IMR-90 (cell line): ENCODE data around the gene RBP4. TPM values are rescaled to one million over a fixed set of nuclear protein-coding genes. Genes with fewer than 3 reads are reported as not detected.

Source experiments
- ATAC-seq: fragments of 200-7000 bp; cut with Tn5 transposase; 2 replicates; pipeline ENCODE4 v1.9.1; 2020; ENCODE audit warnings: low read depth, mild to moderate bottlenecking, moderate library complexity
- BruUV-seq: library from RNA; stranded (reverse); fragments of 400-500 nt; replicated peaks from 2 replicates; lab custom pipeline; 2021; lab: Mats Ljungman, UMichigan
- CTCF ChIA-PET: fragments of 300-600 bp; formaldehyde crosslinking; extraction: SDS; loops from one replicate; lab custom pipeline; 2021; ENCODE audit warnings: antibody characterized with exemption; lab: Yijun Ruan, JAX
- POLR2A ChIA-PET: fragments of 300-600 bp; sonication (Branson Sonifier 250); formaldehyde crosslinking; loops from one replicate; lab custom pipeline; 2022; ENCODE audit warnings: antibody characterized with exemption; ENCODE audit not compliant: unreplicated experiment; lab: Charles Lee
- DNase-seq: peaks from one replicate; pipeline ENCODE4 v3.0.0; 2013
- H2AFZ ChIP-seq: replicated peaks from 2 replicates; pipeline ENCODE3; 2013; ENCODE audit warnings: low read length, mild to moderate bottlenecking; ENCODE audit not compliant: poor library complexity
- H2AK5ac ChIP-seq: 2 replicates; pipeline ENCODE4 v1.6.1; 2013; ENCODE audit warnings: low read depth, low read length, inconsistent platforms
- H2AK9ac ChIP-seq: replicated peaks from 2 replicates; pipeline ENCODE3; 2013; ENCODE audit warnings: mild to moderate bottlenecking, low read depth, low read length, moderate library complexity; ENCODE audit not compliant: poor library complexity
- H2BK120ac ChIP-seq: 2 replicates; pipeline ENCODE4 v1.6.1; 2013; ENCODE audit warnings: low read depth, low read length, inconsistent platforms
- H2BK15ac ChIP-seq: 3 replicates; pipeline ENCODE4 v1.6.1; 2013; ENCODE audit warnings: low read depth, low read length, inconsistent platforms
- H2BK20ac ChIP-seq: 2 replicates; pipeline ENCODE4 v1.6.1; 2013; ENCODE audit warnings: low read depth, mild to moderate bottlenecking, inconsistent platforms, low read length, moderate library complexity
- H2BK5ac ChIP-seq: 2 replicates; pipeline ENCODE4 v1.6.1; 2013; ENCODE audit warnings: mild to moderate bottlenecking, low read depth, low read length, inconsistent platforms; ENCODE audit not compliant: poor library complexity, severe bottlenecking
- H3K14ac ChIP-seq: replicated peaks from 2 replicates; pipeline ENCODE4 v1.6.1; 2013; ENCODE audit warnings: low read depth, low read length, inconsistent platforms
- H3K18ac ChIP-seq: 2 replicates; pipeline ENCODE4 v1.6.1; 2013; ENCODE audit warnings: low read depth, low read length, control low read depth
- H3K23ac ChIP-seq: 2 replicates; pipeline ENCODE4 v1.6.1; 2013; ENCODE audit warnings: low read depth, low read length, inconsistent platforms
- H3K27ac ChIP-seq: 2 replicates; pipeline ENCODE4 v1.5.1; 2013; ENCODE audit warnings: mild to moderate bottlenecking, control low read depth, low read length; ENCODE audit not compliant: insufficient read depth
- H3K27me3 ChIP-seq: 2 replicates; pipeline ENCODE4 v1.6.1; 2013; ENCODE audit warnings: low read length; ENCODE audit not compliant: control insufficient read depth, insufficient read depth
- H3K36me3 ChIP-seq: 2 replicates; pipeline ENCODE4 v1.6.1; 2013; ENCODE audit warnings: low read length, mixed read lengths; ENCODE audit not compliant: control insufficient read depth, insufficient read depth
- H3K4ac ChIP-seq: 2 replicates; pipeline ENCODE4 v1.6.1; 2013; ENCODE audit warnings: low read depth, low read length, inconsistent platforms
- H3K4me1 ChIP-seq: 2 replicates; pipeline ENCODE4 v1.6.1; 2013; ENCODE audit warnings: low read length, mixed read lengths; ENCODE audit not compliant: control insufficient read depth, insufficient read depth
- H3K4me2 ChIP-seq: 2 replicates; pipeline ENCODE4 v1.6.1; 2013; ENCODE audit warnings: low read depth, mild to moderate bottlenecking, control low read depth, low read length, moderate library complexity
- H3K4me3 ChIP-seq: 2 replicates; pipeline ENCODE4 v1.5.1; 2013; ENCODE audit warnings: low read depth, mild to moderate bottlenecking, control low read depth, low read length, moderate library complexity; ENCODE audit not compliant: insufficient read depth
- H3K56ac ChIP-seq: 2 replicates; pipeline ENCODE4 v1.6.1; 2013; ENCODE audit warnings: low read length, inconsistent platforms; ENCODE audit not compliant: insufficient read depth; ENCODE audit errors: extremely low read depth
- H3K79me1 ChIP-seq, 2 experiments: 2 replicates each; pipeline ENCODE4 v1.6.1; 2013; ENCODE audit warnings: low read length in 2 of 2, inconsistent platforms in 1 of 2, low read depth in 1 of 2
- H3K9ac ChIP-seq: 2 replicates; pipeline ENCODE4 v1.6.1; 2013; ENCODE audit warnings: low read depth, low read length, control low read depth
- H3K9me1 ChIP-seq: 2 replicates; pipeline ENCODE4 v1.6.1; 2013; ENCODE audit warnings: low read length, inconsistent platforms; ENCODE audit not compliant: insufficient read depth
- H3K9me3 ChIP-seq: 2 replicates; pipeline ENCODE4 v1.6.1; 2013; ENCODE audit warnings: low read length; ENCODE audit not compliant: control insufficient read depth, insufficient read depth
- H4K20me1 ChIP-seq: 2 replicates; pipeline ENCODE4 v1.6.1; 2013; ENCODE audit warnings: low read length, inconsistent platforms; ENCODE audit not compliant: insufficient read depth
- H4K5ac ChIP-seq: 2 replicates; pipeline ENCODE4 v1.6.1; 2013; ENCODE audit warnings: mild to moderate bottlenecking, low read depth, low read length, control low read depth
- H4K8ac ChIP-seq, 2 experiments: 2 replicates each; pipeline ENCODE4 v1.6.1; 2013; ENCODE audit warnings: low read depth in 2 of 2, low read length in 2 of 2, control low read depth in 1 of 2, inconsistent platforms in 1 of 2
- H4K91ac ChIP-seq: 2 replicates; pipeline ENCODE4 v1.6.1; 2013; ENCODE audit warnings: low read depth, low read length, inconsistent platforms; ENCODE audit not compliant: insufficient read depth
- BHLHE40 ChIP-seq: fragments of 150-350 bp; IDR thresholded peaks from 2 replicates; pipeline ENCODE4 v1.6.1; 2016; ENCODE audit warnings: mild to moderate bottlenecking, low read depth, low read length
- CEBPB ChIP-seq: IDR thresholded peaks from 2 replicates; pipeline ENCODE4 v1.6.1; 2012; ENCODE audit warnings: low read depth, low read length, improper control_type of control experiment
- CHD1 ChIP-seq: IDR thresholded peaks from 2 replicates; pipeline ENCODE4 v1.6.1; 2012; ENCODE audit warnings: low read depth, low read length, improper control_type of control experiment
- FOS ChIP-seq: fragments of 150-350 bp; IDR thresholded peaks from 2 replicates; pipeline ENCODE4 v1.6.1; 2016; ENCODE audit warnings: low read depth, low read length
- MAFK ChIP-seq: IDR thresholded peaks from 2 replicates; pipeline ENCODE4 v1.6.1; 2012; ENCODE audit warnings: low read depth, low read length, improper control_type of control experiment
- MAZ ChIP-seq: IDR thresholded peaks from 2 replicates; pipeline ENCODE4 v1.6.1; 2012; ENCODE audit warnings: low read depth, mild to moderate bottlenecking, low read length, improper control_type of control experiment, moderate library complexity, borderline replicate concordance
- MXI1 ChIP-seq: IDR thresholded peaks from 2 replicates; pipeline ENCODE4 v1.6.1; 2012; ENCODE audit warnings: low read depth, mild to moderate bottlenecking, low read length, moderate library complexity, borderline replicate concordance
- NFE2L2 ChIP-seq: fragments of 150-350 bp; IDR thresholded peaks from 2 replicates; pipeline ENCODE4 v1.6.1; 2016; ENCODE audit warnings: low read depth, mild to moderate bottlenecking, low read length
- POLR2A ChIP-seq: IDR thresholded peaks from 2 replicates; pipeline ENCODE4 v1.6.1; 2012; ENCODE audit warnings: mild to moderate bottlenecking, low read depth, low read length
- RAD21 ChIP-seq: IDR thresholded peaks from 2 replicates; pipeline ENCODE4 v1.6.1; 2012; ENCODE audit warnings: low read length, improper control_type of control experiment
- RCOR1 ChIP-seq: IDR thresholded peaks from 2 replicates; pipeline ENCODE4 v1.6.1; 2012; ENCODE audit warnings: mild to moderate bottlenecking, low read length, improper control_type of control experiment; ENCODE audit not compliant: insufficient replicate concordance
- RFX5 ChIP-seq: IDR thresholded peaks from 2 replicates; pipeline ENCODE4 v1.8.0; 2012; ENCODE audit warnings: low read depth, mild to moderate bottlenecking, low read length, moderate library complexity
- SMC3 ChIP-seq: fragments of 150-350 bp; IDR thresholded peaks from 2 replicates; pipeline ENCODE4 v1.6.1; 2016; ENCODE audit warnings: low read depth, mild to moderate bottlenecking, antibody characterized with exemption, low read length, moderate library complexity
- USF2 ChIP-seq: fragments of 150-350 bp; IDR thresholded peaks from 2 replicates; pipeline ENCODE4 v1.6.1; 2017; ENCODE audit warnings: mild to moderate bottlenecking, antibody characterized with exemption, low read length, low read depth
- WGBS, 2 experiments: methylation state at CpG; one replicate each; pipeline versions ENCODE4 v1.1.5 to v1.1.7; 2013; ENCODE audit warnings: missing lambda C conversion rate in 2 of 2; ENCODE audit not compliant: insufficient read length in 1 of 2; ENCODE audit errors: extremely low coverage in 2 of 2; 5-methylcytosine and 5-hydroxymethylcytosine counted together
- dilution Hi-C: fragments of 300-500 bp; cut with HindIII; formaldehyde crosslinking; loops from one replicate; pipeline ENCODE4 v1.14.3; 2018; ENCODE audit warnings: low sequenced_read_pairs; ENCODE audit not compliant: unreplicated experiment
- in situ Hi-C: fragments of 300-500 bp; cut with MboI; formaldehyde crosslinking; loops from 3 replicates; pipeline ENCODE4 v1.14.3; 2019; ENCODE audit warnings: low sequenced_read_pairs, inconsistent platforms, mixed read lengths
- intact Hi-C: fragments of 100-400 bp; cut with micrococcal nuclease; formaldehyde crosslinking; loops from 2 replicates; pipeline ENCODE4 v1.10.0; 2022
- polyA plus RNA-seq, 3 experiments: library from polyadenylated mRNA; depleted of rRNA; stranded (reverse); fragments of >200 nt; gene quantifications; 2 replicates each; pipeline ENCODE4 v1.2.3, GENCODE V29; 2012; ENCODE audit warnings: low replicate concordance in 1 of 3
- total RNA-seq: library from RNA; depleted of rRNA; stranded (reverse); fragments of >200 nt; gene quantifications from 2 replicates; pipeline ENCODE4 v1.2.3, GENCODE V29; 2012
- TF ChIP-seq, protein P1 (sequence below): fragments of 150-350 bp; IDR thresholded peaks from 2 replicates; pipeline ENCODE4 v1.6.1; 2016; ENCODE audit warnings: low read depth, mild to moderate bottlenecking, low read length, moderate library complexity, borderline replicate concordance
- TF ChIP-seq, protein P2 (sequence below): conservative IDR thresholded peaks from 2 replicates; pipeline ENCODE4 v1.5.1; 2012; ENCODE audit warnings: mild to moderate bottlenecking, low read depth, low read length, improper control_type of control experiment

Gene RBP4
- total and polyA plus RNA-seq, 2 of the 4 experiments (the other 2 are of a cell fraction), result not detected

- no TSS peak for BruUV-seq
- Histone ChIP-seq H3K4me1 (no peaks in the 10 kb centered on the region), H4K91ac (no peak overlapping the region), H3K4me3 (no peak overlapping the region), H3K27ac (no peak overlapping the region), H3K9me3 (no peaks in the 10 kb centered on the region), H2AK5ac (no peak overlapping the region), H3K14ac (no peak overlapping the region), H4K5ac (no peak overlapping the region), H2AK9ac (no peak overlapping the region), H3K79me1 (no peaks in the 10 kb centered on the region), H3K23ac (no peak overlapping the region), H3K9me1 (no peaks in the 10 kb centered on the region), H3K18ac (no peak overlapping the region), H3K36me3 (no peaks in the 10 kb centered on the region), H2BK20ac (no peak overlapping the region), H4K8ac (no peak overlapping the region), H3K9ac (no peak overlapping the region), H4K20me1 (no peaks in the 10 kb centered on the region), H3K56ac (no peak overlapping the region), H2BK120ac (no peak overlapping the region), H2BK15ac (no peak overlapping the region), H3K4ac (no peak overlapping the region), H3K27me3 (peaks cover 19% of the 10 kb centered on the region), H2BK5ac (no peak overlapping the region), H2AFZ (no peak overlapping the region), H3K4me2 (no peak overlapping the region)
- WGBS, 2 experiments, result no CpG with 5 or more reads among the region's 7 CpGs
- DNase-seq (no peak), ATAC-seq (no peak)
- in situ Hi-C loops, result no loop called here
- intact Hi-C loops, result no loop called here
- dilution Hi-C loops, result no loop called here
- CTCF ChIA-PET, result interaction anchor here (0.5 kb wide), 1 partner anchor 71 kb away, joined by 3 read pairs; no protein-coding TSS in a partner anchor
- no peak for TF ChIP-seq CEBPB
- TF ChIP-seq, protein P1, sequence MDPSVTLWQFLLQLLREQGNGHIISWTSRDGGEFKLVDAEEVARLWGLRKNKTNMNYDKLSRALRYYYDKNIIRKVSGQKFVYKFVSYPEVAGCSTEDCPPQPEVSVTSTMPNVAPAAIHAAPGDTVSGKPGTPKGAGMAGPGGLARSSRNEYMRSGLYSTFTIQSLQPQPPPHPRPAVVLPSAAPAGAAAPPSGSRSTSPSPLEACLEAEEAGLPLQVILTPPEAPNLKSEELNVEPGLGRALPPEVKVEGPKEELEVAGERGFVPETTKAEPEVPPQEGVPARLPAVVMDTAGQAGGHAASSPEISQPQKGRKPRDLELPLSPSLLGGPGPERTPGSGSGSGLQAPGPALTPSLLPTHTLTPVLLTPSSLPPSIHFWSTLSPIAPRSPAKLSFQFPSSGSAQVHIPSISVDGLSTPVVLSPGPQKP, result no peak
- no peak for TF ChIP-seq MAZ
- no peak for TF ChIP-seq POLR2A
- TF ChIP-seq MAFK, result no peak
- no peak for TF ChIP-seq MXI1
- TF ChIP-seq BHLHE40, result no peak
- no peak for TF ChIP-seq FOS
- TF ChIP-seq, protein P2, sequence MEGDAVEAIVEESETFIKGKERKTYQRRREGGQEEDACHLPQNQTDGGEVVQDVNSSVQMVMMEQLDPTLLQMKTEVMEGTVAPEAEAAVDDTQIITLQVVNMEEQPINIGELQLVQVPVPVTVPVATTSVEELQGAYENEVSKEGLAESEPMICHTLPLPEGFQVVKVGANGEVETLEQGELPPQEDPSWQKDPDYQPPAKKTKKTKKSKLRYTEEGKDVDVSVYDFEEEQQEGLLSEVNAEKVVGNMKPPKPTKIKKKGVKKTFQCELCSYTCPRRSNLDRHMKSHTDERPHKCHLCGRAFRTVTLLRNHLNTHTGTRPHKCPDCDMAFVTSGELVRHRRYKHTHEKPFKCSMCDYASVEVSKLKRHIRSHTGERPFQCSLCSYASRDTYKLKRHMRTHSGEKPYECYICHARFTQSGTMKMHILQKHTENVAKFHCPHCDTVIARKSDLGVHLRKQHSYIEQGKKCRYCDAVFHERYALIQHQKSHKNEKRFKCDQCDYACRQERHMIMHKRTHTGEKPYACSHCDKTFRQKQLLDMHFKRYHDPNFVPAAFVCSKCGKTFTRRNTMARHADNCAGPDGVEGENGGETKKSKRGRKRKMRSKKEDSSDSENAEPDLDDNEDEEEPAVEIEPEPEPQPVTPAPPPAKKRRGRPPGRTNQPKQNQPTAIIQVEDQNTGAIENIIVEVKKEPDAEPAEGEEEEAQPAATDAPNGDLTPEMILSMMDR, result no peak
- TF ChIP-seq CHD1, result no peak
- TF ChIP-seq RFX5, result no peak
- no peak for TF ChIP-seq USF2
- TF ChIP-seq RAD21, result no peak
- TF ChIP-seq RCOR1, result no peak
- no peak for TF ChIP-seq NFE2L2
- TF ChIP-seq SMC3, result no peak
- POLR2A ChIA-PET, result no interaction called here
Measured at GRCh38 chr10:93620925-93621324, 19.9 kb upstream of the RBP4 start.
